ENCODE measurements around the gene SEPTIN1.
"Not testable (repeated sequence)": the region's sequence is repeated elsewhere in the genome, so short reads cannot be mapped to it uniquely, and the experiment has no call there.

SEPTIN1 gene

GRCh38 chr16:30356401-30357084 lies 25.8 kb downstream of the SEPTIN1 start:
- DNase-seq: peak; percentile 44 to 69

- DNase-seq: no peak
Measured at GRCh38 chr16:30355954-30356308, 26.4 kb downstream of the SEPTIN1 start.

DNA sequence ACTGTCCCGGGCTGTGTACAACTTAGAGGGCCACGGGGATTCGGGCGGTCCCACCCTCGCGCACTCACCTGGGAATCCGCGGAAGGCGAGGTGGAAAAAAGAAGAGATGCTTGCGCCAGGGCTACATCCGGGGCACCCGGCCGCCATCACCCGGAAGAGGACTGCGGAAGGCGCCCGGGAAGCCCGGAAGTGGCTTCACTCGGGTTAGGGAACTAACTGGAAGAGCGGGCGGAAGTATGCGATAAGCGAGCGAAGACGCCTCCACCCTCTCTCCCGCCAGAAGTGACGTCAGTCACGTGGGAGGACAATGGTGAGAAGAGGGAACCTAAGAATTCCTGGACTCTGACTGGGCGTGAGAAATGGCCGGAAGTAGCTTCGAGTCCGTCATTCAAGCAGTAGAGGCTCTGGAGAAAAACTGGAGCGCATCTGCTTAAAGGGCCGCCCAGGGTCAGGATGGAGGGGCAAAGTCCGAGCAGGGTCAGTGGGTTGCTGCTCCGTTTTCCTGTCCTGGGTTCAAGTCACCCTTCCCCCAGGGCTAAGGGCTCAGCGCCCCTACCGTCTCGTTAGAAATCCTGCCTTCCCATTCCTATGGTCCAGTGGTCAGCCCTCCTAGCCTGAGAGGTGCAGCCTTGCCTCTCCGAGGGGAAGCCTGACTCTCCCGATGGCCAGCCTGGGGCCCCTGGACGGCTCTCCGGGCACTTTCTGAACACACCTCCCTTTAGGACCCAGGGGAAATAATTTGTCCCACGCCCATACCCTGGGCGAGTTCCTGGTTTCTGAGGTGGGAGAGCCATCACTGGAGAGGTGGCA lies 27.0 kb downstream of the SEPTIN1 start, which contains the start of gene CD2BP2:
CD2BP2 (minus strand) TSS at position 165 of the 810 bp plus-strand sequence. CDS start 627 bp downstream, outside the sequence.
- peak; percentile 99 for DNase-seq

DNA sequence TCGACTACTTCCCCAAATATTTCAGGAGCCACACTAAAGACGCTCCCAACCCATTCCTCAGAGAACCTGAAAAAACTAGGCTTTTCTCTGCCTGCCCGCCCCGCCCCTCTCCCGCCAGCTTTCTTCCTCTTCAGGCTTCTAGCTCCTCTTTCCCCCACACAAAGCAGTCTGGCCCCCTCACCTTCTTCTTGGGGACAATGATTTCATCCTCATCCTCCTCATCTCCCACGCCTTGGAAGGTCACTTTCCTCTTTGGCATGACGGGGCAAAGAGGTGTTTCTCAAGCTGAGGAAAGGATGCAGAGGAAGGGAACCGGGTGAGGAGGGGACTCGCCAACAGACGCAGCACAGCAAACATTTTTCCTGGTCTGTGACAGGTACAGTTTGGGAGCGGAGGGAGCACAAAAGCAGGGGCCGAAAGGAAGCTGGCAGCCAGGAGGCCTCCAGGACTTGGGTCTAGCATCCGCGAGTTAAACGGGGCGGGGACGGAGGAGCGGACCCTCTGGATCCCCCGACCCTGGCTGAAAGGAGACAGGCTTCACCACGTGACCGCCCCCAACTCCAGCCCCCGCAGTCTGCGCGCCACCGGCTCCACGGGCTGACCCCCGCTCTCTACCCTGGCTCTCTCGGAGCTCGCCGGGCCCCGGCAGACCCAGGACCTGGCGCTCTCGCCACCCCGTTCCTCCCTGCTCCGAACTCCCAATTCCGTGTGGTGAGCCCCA lies 27.8 kb downstream of the SEPTIN1 start:
- DNase-seq: no peak

DNA sequence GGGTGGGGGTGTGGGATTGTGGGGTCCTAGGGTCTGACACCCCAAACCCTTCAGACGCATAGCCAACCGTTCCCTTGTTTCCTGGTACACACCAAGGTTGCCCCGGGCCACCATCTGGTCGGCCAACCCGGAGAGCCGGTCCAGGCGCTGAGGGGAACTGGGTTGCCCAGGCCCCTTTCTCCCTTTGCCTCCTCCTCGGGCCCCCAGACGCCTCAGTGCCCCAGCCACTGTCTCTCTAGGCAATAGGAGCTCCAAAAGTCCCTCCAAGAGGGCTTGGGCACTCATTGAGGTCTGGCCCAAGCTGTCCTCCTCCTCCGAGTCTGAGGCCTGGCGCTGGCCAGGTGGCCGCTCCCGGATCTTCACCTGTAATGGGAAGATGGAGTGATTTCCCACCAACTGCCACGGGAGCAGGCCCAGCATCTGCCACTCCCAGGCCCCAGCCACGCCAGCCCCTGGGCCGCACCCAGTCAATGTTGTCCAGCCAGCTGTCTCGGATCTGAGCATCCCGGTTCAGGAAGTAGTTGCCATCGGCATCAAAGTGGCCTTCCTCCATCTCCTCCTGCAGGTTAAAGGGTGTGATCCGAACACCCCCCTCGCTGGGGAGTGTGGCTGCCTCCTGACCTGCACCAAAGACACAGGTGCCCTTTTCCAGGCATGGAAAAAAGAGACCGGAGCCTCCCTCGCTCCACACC lies 28.8 kb downstream of the SEPTIN1 start:
- DNase-seq: no peak

DNA sequence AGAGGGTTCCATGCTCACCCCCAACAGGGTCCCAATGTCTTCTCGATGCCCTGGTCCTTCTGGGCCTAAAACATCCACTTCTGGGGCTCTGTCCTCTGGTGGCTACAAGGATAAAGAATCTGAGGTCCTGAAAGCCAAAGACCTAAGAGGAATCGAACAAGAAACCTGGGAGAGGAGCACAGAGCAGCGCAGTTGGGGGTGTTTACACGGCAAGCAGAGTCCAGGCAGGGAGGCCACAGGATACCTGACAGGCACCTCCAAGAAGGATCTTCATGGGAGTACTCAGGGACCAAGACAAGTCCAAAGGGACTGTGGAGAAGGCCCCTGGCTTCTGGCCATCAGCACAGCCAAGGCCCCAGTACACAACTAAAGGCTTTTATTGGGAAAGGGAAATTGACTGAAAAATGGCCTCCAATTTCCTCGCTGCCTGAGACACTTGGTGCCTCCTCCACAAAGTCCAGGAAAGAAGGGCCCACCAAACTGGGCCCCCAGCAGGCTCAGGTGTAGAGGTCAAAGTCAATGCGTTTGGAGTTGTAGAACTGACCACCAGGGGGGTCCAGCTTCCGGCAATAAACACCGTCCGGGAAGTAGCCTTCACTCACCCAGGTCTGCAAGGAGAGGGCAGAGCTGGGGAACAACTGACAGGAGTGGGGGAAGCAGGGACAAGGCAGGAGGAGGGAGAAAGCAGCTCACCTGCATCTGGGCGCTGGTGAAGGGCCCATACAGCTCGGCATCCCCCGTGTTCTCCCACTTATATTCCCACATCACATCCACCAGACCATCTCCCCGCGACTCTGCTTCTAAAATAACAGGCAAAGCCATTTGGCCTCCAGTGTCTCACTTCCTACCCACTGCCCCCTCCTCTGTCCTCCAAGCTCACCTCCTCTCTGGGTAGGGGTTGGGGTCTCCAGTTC lies 29.6 kb downstream of the SEPTIN1 start:
- no peak for DNase-seq

- no peak for DNase-seq
Measured at GRCh38 chr16:30351586-30352419, 30.6 kb downstream of the SEPTIN1 start.

- no peak for DNase-seq
Measured at GRCh38 chr16:30351001-30351441, 31.3 kb downstream of the SEPTIN1 start.

GRCh38 chr16:30350134-30350871 lies 32.1 kb downstream of the SEPTIN1 start:
- DNase-seq: no peak

GRCh38 chr16:30349675-30350074 lies 32.7 kb downstream of the SEPTIN1 start:
- no peak for DNase-seq

DNA sequence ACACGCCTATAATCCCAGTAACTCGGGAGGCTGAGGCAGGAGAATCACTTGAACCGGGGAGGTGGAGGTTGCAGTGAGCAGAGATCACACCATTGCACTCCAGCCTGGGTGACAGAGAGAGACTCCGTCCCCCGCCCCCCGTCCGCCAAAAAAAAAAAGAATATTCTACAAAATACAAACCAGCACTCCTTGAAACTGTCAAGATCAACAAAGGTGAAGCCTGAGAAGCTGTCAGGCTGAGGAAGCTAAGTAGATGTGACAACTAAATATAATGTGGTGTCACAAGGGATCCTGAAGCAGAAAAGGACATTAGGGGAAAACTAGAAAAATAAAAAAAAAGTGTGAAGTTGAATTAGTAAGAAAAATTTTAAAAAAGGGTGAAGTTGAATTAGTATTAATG lies 33.4 kb downstream of the SEPTIN1 start:
- no peak for DNase-seq

GRCh38 chr16:30348113-30348512 lies 34.2 kb downstream of the SEPTIN1 start:
- no peak for DNase-seq

DNA sequence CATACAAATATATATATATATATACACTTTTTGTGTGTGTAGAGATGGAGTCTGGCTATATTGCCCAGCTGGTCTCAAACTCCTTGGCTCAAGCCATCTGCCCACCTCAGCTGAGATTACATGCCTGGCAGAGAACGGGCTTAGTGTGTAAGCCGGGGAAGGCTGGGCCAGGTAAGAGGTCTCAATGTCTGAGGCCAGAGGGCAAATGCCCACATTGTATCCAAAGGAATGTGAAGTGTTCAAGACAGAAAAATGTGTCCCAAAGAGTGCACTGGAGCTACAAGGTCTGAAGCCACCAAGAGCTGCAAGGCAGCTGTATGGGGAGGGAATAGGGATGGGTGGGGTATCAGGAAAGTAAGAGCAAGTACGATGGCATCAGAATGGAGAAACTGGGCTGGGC lies 36.1 kb downstream of the SEPTIN1 start:
- no peak for DNase-seq

- DNase-seq: not testable (repeated sequence)
Measured at GRCh38 chr16:30343491-30343820, 38.9 kb downstream of the SEPTIN1 start.

DNA sequence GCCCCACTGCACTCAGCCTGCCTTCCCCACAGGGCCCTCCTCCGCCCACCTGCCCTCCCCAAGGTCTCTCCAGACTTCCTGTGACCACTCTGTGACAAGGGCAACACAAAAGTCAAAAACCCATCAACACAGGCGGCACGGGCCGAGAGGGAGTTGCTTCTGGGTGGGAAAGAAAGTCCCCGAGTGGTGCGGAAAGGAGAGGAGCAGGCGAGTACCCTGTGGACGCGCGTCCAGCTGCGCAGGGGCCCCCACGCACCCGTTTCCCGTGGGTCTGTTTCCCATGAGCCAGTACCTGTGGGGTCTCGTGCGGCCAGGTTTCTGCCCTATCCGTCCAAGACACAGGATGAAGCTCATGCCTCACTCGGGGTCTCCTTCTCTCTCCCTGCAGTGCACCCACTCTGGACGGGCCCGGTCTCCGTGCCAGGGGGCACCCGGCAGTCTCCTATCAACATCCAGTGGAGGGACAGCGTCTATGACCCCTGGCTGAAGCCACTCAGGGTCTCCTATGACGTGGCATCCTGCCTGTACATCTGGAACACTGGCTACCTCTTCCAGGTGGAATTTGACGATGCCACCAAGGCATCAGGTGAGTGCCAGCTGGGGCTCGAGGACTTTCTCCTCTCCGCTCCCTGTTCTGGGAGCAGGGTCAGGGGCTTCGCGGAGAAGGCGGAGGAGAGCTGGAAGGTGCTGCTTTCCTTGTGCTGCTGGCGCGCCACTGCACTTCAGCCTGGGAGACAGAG lies 39.4 kb downstream of the SEPTIN1 start:
- DNase-seq: no peak

GRCh38 chr16:30341971-30342370 lies 40.4 kb downstream of the SEPTIN1 start:
- not testable (repeated sequence) for DNase-seq

- DNase-seq: no peak
Measured at GRCh38 chr16:30340621-30341020, 41.7 kb downstream of the SEPTIN1 start.

DNA sequence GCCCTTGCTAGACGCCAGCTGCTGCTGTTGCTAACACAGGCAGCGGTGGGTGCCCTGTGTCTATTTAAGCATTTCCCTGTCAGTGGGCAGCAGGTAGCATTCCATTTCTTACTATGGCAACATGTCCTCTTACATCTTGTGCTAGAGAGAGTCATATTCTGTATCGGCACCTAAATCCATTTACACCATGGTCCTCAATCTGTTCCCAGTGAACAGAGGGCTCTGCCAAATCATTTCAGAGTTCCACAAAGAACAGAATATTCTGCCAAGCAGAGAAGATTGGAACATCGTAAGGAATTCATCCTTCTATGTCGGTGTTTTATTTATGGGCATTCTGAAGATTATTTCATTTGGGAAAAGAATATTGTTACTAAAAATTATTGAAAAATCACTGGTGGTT lies 43.6 kb downstream of the SEPTIN1 start:
- DNase-seq: not testable (repeated sequence)

DNA sequence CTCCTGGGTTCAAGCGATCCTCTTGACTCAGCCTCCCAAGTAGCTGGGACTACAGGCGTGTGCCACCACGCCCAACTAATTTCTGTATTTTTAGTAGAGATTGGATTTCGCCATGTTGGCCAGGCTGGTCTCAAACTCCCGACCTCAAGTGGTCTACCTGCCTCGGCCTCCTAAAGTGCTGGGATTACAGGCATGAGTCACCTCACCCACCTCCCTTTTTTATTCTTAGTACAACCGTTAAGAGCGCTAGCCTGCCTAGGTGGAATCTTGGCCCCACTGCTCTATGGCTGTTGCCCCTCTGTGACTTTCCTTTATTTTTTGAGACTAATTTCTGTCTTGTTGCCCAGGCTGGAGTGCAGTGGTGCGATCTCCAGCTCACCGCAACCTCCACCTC lies 44.4 kb downstream of the SEPTIN1 start:
- not testable (repeated sequence) for DNase-seq
